T-helper 17 cell (primary cell): Measurements from ENCODE around the gene PARP8. TPM values are rescaled to one million over a fixed set of nuclear protein-coding genes. Genes with fewer than 3 reads are reported as not detected.

Experiments used
- ATAC-seq: fragments of 150-1000 bp; cut with Tn5 transposase; 2 replicates; pipeline ENCODE4 v1.10.0; 2021; ENCODE audit warnings: mild to moderate bottlenecking, moderate library complexity
- DNase-seq, 3 donors: peaks; one replicate each; pipeline versions ENCODE4 v3.0.0 to v3.0.0-alpha.2; 2020 to 2021
- H3K9me3 ChIP-seq: one replicate; pipeline ENCODE4 v1.7.0; 2013; ENCODE audit warnings: low read length, mild to moderate bottlenecking; ENCODE audit not compliant: control insufficient read depth, poor library complexity, severe bottlenecking
- H3K27ac Mint-ChIP-seq: one replicate; pipeline ENCODE4 v1.8.0; 2022; ENCODE audit warnings: mild to moderate bottlenecking, moderate library complexity, mixed read lengths
- H3K27me3 Mint-ChIP-seq: one replicate; pipeline ENCODE4 v1.8.0; 2022; ENCODE audit warnings: mixed read lengths
- H3K36me3 Mint-ChIP-seq: one replicate; pipeline ENCODE4 v1.8.0; 2022; ENCODE audit warnings: low read depth, mixed read lengths
- H3K4me1 Mint-ChIP-seq: one replicate; pipeline ENCODE4 v1.8.0; 2022; ENCODE audit warnings: mild to moderate bottlenecking, mixed read lengths
- H3K4me3 Mint-ChIP-seq: one replicate; pipeline ENCODE4 v1.8.0; 2022; ENCODE audit warnings: mild to moderate bottlenecking, moderate library complexity, mixed read lengths
- total RNA-seq, 4 donors: library from RNA in 2 of 4; stranded (reverse) in 2 of 4; gene quantifications; one replicate each; pipeline ENCODE4 v1.2.3 and lab custom pipeline; 2022 to 2026

The PARP8 gene
- total RNA-seq, 2 donors from 2014 or later = 183 to 204 TPM

DNA sequence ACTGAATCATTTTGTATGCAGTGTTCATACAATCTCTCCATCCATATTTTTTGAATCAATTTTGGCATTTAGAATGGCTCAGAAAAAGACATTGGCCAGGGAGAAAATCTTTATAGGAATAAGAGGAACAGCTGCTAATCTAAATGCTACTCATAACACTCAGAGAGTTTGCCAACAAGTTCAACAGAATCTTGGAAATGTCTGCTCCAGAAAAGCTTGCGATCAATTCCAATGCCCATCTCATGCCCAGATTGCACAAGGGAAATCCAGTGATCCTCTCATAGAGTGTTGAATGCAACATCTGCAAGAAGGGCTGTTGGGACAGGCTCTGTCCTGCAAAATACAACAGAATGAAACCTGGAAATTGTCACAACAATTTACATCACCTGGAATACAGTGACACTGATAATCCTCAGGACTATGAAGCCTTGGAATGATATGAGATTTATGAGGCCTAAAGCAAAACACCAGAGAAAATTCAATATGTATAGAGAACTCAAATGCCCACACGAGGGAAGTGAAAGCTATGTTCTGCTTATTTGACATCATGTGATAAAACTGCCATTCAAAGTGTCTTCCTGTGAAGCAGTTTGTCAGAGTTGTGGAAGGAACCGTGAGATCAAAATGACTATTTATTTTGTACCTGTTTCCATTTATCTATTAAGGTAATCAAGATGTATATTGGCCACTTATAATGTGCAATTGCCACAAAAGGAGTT lies 190.1 kb downstream of the PARP8 start:
- H3K9me3 ChIP-seq = no peaks in the 10 kb centered on the region
- no peaks in the 10 kb centered on the region for H3K36me3 Mint-ChIP-seq
- ATAC-seq (no peak), DNase-seq (no peak)
- no peak overlapping the region for H3K27ac Mint-ChIP-seq
- peaks cover 3% of the 10 kb centered on the region for H3K4me1 Mint-ChIP-seq
- H3K27me3 Mint-ChIP-seq = peaks cover 5% of the 10 kb centered on the region
- no peak overlapping the region for H3K4me3 Mint-ChIP-seq

DNA sequence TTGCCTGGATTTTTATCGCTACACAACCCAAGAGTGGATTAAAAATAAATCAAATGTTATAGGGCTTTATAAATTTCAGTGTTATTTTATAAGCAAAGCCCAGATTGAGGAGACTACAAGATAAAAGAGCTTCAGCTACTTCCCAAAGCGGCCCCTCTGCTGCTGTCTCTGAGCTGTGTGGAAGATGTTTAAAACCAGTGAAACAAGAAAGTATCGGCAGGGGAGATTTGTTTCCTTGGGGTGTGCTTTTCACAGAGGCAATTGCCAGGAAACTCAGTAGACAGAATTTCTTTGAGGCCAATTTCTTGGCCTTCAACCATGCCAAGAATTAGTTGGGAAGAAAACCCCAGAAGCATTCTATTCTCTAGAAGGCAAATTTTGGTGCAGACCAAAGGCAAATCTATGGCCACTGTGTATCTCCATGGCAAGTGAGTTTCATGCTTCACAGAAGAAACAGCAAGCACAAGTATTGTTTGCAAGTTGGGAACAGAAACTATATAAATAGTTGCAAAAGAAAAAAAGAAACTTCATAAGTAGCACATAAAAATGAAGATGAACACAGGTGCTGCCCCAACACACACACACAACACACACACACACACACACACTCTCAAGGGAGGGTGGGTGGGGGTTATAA lies 197.2 kb downstream of the PARP8 start:
- ATAC-seq (no peak), DNase-seq (no peak)
- H3K4me1 Mint-ChIP-seq = no peaks in the 10 kb centered on the region
- no peaks in the 10 kb centered on the region for H3K9me3 ChIP-seq
- H3K4me3 Mint-ChIP-seq = no peak overlapping the region
- H3K36me3 Mint-ChIP-seq = peaks cover 2% of the 10 kb centered on the region
- peaks cover 45% of the 10 kb centered on the region for H3K27me3 Mint-ChIP-seq
- H3K27ac Mint-ChIP-seq = no peak overlapping the region

DNA sequence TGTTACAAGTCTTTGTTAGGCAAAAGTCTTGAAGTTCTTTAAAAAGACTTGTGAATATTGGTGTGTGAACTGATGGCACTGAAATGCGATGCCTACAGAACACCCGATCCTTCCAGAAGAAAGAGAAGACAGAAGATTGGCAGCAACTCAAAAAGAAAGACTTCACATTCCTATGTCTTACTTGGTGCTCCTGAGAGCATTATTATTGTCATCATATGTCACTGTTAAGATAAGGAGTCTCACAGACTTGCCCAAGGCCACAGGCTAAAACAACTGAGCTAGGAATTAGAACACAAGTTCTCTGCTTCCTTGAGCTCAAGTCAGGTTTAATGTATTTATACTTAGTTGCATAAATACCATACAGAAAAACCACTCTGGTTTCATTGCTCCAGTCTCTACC lies 198.0 kb downstream of the PARP8 start:
- DNase-seq (no peak), ATAC-seq (no peak)
- H3K9me3 ChIP-seq = no peaks in the 10 kb centered on the region
- no peak overlapping the region for H3K4me3 Mint-ChIP-seq
- H3K4me1 Mint-ChIP-seq = no peaks in the 10 kb centered on the region
- H3K27me3 Mint-ChIP-seq = peaks cover 52% of the 10 kb centered on the region
- H3K27ac Mint-ChIP-seq = no peak overlapping the region
- H3K36me3 Mint-ChIP-seq = peaks cover 2% of the 10 kb centered on the region

DNA sequence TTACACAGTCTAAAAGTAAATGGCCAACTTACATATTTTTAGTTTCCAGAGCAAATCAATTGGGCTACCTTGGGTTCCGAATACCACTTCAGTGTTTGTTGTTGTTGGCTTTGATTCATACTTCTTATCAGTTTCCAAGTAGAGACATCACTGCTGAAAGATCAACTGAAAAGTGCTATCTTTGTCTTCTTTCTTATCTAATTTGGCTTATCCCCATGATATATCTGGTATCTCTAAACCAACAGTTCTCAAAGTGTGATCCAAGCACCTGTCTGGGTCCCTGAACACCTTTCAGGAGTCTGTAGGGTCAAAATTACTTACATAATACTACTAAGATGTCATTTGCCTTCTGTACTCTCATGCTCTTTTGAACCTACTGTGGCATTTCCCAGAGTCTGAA lies 200.0 kb downstream of the PARP8 start:
- no peaks in the 10 kb centered on the region for H3K9me3 ChIP-seq
- no peak overlapping the region for H3K4me3 Mint-ChIP-seq
- H3K36me3 Mint-ChIP-seq = peaks cover 2% of the 10 kb centered on the region
- DNase-seq (no peak), ATAC-seq (no peak)
- no peaks in the 10 kb centered on the region for H3K4me1 Mint-ChIP-seq
- H3K27me3 Mint-ChIP-seq = peaks cover 67% of the 10 kb centered on the region
- no peak overlapping the region for H3K27ac Mint-ChIP-seq

DNA sequence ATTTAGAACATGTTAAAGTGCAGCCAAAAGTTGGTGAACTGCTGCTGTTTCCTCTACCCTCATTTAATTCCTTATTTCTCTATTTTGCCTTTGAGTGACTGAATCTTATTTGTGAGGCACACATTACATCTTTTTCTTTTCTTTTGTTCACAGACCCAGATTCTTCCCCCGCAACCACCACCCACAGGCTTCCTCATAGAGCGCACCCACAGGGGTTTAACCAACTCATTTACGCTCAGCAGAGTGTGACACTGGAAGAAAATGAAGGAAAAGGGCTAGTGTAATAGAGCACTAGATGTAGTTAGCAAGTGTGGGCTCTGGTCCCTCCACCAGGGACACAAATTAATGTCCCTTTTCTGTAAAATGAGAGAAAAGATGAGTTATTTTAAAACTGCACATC lies 200.7 kb downstream of the PARP8 start:
- ATAC-seq (no peak), DNase-seq (no peak)
- no peaks in the 10 kb centered on the region for H3K9me3 ChIP-seq
- Mint-ChIP-seq H3K36me3 (peaks cover 2% of the 10 kb centered on the region), H3K27ac (no peak overlapping the region), H3K4me3 (no peak overlapping the region), H3K27me3 (peaks cover 65% of the 10 kb centered on the region), H3K4me1 (no peaks in the 10 kb centered on the region)

DNA sequence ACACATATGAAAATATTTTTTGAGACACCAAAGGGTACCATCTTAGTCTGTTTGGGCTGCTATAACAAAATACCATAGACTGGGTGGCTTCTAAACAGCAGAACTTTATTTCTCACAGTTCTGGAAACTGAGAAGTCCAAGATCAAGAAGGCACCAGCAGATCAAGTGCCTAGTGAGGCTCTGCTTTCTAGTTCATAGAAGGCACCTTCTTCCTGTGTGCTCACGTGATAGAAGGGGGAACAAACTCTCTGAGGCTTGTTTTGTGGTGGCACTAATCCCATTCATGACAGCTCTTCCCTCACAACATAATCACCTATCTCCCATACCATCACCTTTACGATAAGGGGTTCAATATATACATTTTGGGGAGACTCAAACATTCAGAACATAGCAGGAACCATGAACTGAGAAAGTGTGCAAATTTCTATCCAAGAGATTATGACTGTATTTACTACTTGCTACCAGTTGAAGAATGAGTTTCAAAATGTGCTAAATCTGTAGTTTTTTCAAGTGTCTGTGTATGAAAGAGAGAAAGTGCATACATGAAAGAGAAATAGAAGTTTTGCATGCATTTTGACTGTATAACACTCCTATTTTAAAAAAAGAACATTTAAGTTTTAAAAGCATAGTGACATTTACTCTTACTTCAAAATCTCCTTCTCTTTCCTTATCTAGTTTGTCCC lies 207.3 kb downstream of the PARP8 start:
- no peaks in the 10 kb centered on the region for H3K9me3 ChIP-seq
- Mint-ChIP-seq H3K36me3 (no peaks in the 10 kb centered on the region), H3K4me1 (peaks cover 4% of the 10 kb centered on the region), H3K4me3 (no peak overlapping the region), H3K27me3 (peaks cover 24% of the 10 kb centered on the region), H3K27ac (no peak overlapping the region)
- no peak for ATAC-seq
- no peak for DNase-seq

DNA sequence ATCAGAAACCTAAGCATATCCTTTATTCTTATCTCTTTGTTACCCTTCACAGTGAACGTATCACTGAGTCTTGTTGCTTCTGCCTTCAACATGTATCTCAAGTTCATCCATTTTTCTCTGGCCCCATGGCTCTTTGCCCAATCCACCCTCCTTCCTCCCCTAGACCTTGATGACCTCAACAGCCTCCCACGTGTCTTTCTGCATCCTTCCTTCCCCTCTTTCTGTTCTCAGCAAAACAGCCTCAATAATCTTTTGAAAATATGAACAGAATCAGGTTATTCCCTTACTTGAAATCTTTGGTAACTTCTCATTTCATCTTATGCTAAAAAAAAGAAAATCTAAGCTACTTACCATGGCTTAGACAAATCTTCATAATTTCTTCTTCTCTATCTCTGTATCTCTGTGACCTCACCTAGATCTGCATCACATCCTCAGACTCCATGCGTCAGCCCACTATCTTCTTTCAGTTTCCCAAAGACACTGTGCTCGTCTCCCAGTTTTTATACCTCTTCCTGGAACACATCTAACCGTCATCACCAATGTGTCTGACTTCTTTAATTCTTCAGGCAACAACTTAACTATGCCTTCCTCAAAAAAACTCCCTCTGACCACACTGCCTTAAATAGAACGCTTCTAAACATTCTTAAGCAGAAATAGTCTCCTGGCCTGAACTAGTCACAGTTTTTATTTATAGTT lies 208.0 kb downstream of the PARP8 start:
- H3K9me3 ChIP-seq = no peaks in the 10 kb centered on the region
- peak; percentile 30 for ATAC-seq
- Mint-ChIP-seq H3K4me3 (no peak overlapping the region), H3K36me3 (no peaks in the 10 kb centered on the region), H3K27me3 (peaks cover 22% of the 10 kb centered on the region), H3K27ac (no peak overlapping the region), H3K4me1 (peaks cover 4% of the 10 kb centered on the region)
- DNase-seq = no peak

DNA sequence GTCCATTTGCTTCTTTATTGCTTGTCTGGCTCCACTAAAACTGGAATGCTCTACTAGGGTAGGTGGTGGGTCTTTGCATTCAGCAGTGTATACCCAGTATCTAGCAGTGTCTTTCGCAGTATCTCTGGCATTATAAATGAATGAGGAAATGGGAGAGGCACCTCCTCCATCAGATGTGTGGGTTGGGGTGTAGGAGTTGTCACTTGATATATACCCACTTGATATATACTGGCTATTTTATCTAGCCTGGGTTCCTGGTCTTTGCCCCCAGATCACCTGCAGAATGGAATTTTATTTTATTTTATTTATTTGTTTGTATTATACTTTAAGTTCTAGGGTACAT lies 208.5 kb downstream of the PARP8 start:
- H3K36me3 Mint-ChIP-seq = no peaks in the 10 kb centered on the region
- peaks cover 4% of the 10 kb centered on the region for H3K4me1 Mint-ChIP-seq
- peaks cover 22% of the 10 kb centered on the region for H3K27me3 Mint-ChIP-seq

DNA sequence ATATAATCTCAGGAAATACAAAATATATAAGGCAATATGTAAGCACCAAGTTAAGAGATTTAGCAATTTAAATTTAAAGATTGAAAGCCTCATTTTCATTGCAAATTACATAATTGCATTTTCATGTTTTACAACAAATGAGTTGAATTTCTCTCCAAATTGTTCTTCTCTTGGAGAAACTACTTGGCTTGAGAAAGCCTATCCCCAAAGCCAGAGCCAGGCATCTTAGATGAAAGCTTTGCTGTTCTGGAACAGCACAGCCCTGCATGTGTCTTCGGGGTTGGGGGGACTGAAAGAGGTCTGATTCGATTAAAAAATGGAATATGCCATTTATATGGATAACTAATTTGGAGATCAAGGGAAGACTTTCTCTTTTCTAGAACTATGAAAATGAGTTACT lies 212.0 kb downstream of the PARP8 start:
- DNase-seq (no peak), ATAC-seq (no peak)
- Mint-ChIP-seq H3K4me1 (peaks cover 4% of the 10 kb centered on the region), H3K27ac (no peak overlapping the region), H3K4me3 (no peak overlapping the region), H3K36me3 (no peaks in the 10 kb centered on the region), H3K27me3 (peaks cover 23% of the 10 kb centered on the region)
- no peaks in the 10 kb centered on the region for H3K9me3 ChIP-seq

More for the DNA sequence above, 208.5 kb downstream of the PARP8 start:
- ATAC-seq (no peak), DNase-seq (no peak)
- Mint-ChIP-seq H3K4me3 (no peak overlapping the region), H3K27ac (no peak overlapping the region)
- H3K9me3 ChIP-seq = no peaks in the 10 kb centered on the region

DNA sequence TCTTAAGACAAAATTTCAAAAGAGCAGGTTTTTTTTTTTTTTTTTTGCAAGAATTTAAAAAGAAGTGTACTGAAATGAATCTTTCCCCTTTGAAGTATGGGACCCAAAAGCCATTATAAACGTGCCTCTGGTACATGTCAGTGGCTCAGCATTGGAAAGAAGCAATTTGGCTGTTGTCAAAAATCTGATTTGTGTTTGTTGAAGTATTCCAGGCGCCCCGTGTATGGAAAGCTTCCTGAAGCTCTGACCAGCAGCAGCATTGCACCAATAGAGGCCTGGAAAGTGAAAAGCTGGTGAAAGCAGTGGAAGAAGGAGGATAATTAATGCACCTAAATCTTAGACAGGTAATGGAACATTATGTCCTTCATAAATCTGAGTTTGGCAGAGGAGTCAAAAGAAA lies 215.0 kb downstream of the PARP8 start:
- no peak for DNase-seq

DNA sequence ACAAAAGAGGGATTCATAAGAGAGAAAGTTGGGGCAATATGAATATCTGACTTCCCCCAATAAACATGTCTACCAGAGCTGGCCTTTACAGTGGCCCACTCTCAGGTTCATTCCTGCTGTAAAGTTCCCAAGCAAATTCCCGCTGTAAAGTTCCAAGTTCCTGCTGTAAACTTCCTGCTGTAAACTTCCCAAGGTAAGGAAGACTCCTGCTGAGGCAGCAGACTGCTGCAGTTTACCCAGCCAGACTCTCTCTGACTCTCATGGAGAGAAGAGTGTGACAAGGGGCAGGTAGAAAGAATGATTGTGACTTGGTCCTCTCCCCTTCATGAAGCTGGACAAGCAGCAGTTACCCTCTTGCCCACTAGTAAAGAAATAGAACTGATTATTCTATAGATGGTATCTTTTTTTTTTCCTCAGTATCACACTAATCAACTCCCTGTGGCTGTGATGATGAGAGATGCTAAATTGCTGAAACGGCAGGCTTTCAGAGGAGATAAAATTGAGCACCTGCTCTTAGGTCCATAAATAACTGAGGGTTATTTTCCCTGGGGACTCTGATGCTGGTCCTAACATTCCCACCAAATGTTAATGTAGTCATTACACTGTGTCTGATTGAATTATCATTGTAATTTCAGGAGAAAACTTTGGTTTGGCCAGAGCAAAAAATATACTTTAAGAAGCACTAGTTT lies 220.4 kb downstream of the PARP8 start:
- Mint-ChIP-seq H3K4me1 (no peaks in the 10 kb centered on the region), H3K27ac (no peak overlapping the region), H3K4me3 (no peak overlapping the region), H3K36me3 (no peaks in the 10 kb centered on the region), H3K27me3 (peaks cover 9% of the 10 kb centered on the region)
- H3K9me3 ChIP-seq = no peaks in the 10 kb centered on the region
- ATAC-seq (no peak), DNase-seq (no peak)

More for the DNA sequence above, 215.0 kb downstream of the PARP8 start:
- peaks cover 31% of the 10 kb centered on the region for H3K27me3 Mint-ChIP-seq
- H3K36me3 Mint-ChIP-seq = no peaks in the 10 kb centered on the region
- H3K4me3 Mint-ChIP-seq = no peak overlapping the region
- no peak overlapping the region for H3K27ac Mint-ChIP-seq
- no peaks in the 10 kb centered on the region for H3K4me1 Mint-ChIP-seq
- H3K9me3 ChIP-seq = no peaks in the 10 kb centered on the region
- no peak for ATAC-seq

DNA sequence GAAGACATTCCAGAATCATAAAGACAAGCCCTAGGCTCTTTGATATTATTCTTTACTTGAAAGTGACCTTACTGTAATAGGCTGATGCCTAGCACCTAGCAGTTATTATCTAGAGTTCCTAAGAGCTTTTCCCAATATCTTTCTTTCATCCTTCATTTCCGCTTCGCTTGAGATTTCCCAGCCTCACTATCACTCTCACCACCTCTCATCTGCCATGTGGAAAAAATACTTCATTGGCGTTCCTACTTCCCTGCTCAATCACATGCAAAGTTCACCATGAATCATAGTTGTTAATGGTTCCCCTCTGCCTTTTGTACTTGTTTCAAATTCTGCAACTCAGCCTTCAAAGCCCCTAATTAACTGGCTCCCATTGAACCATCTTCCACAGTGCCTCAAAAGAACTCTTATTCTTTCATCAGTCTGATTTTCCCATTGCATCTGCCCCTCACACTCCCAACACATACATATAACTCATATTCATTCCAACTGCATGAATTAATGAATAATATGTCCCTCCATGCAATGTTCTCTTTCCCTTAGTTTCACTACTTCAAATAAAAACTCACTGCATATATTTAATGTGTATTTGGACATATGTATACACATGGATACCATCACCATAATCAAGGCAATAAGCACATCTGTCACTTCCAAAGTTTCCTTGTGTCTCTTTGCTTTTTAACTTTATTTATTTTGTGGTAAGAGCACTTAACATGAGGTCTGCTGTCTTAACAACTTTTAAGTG lies 221.6 kb downstream of the PARP8 start:
- H3K9me3 ChIP-seq = no peaks in the 10 kb centered on the region
- no peaks in the 10 kb centered on the region for H3K4me1 Mint-ChIP-seq
- DNase-seq (no peak), ATAC-seq (no peak)
- H3K36me3 Mint-ChIP-seq = no peaks in the 10 kb centered on the region
- peaks cover 7% of the 10 kb centered on the region for H3K27me3 Mint-ChIP-seq
- H3K4me3 Mint-ChIP-seq = no peak overlapping the region
- H3K27ac Mint-ChIP-seq = no peak overlapping the region
